MCF 10A (cell line): ENCODE data around the gene NDRG3. TPM values are rescaled to one million over a fixed set of nuclear protein-coding genes. Genes with fewer than 3 reads are reported as not detected.
A peak's percentile ranks its signal among the peaks of the same experiment; 100 is the strongest.
"Not testable (repeated sequence)": the region's sequence is repeated elsewhere in the genome, so short reads cannot be mapped to it uniquely, and the experiment has no call there.

ENCODE experiments used
- BruUV-seq: library from RNA; stranded (reverse); fragments of 400-500 nt; replicated peaks from 2 replicates; lab custom pipeline; 2021; lab: Mats Ljungman, UMichigan
- CTCF ChIA-PET: fragments of 300-600 bp; sonication (Branson Sonifier 250); formaldehyde crosslinking; extraction: SDS; loops from one replicate; lab custom pipeline; 2021; ENCODE audit warnings: antibody characterized with exemption, inconsistent platforms; lab: Yijun Ruan, JAX
- POLR2A ChIA-PET: fragments of 300-600, 350-650 bp; sonication (Branson Sonifier 250); formaldehyde crosslinking; extraction: SDS; loops from one replicate; lab custom pipeline; 2020; ENCODE audit warnings: antibody characterized with exemption, inconsistent platforms; lab: Yijun Ruan, JAX
- DNase-seq: peaks from one replicate; pipeline ENCODE4 v3.0.0-alpha.2; 2018; ENCODE audit not compliant: unreplicated experiment
- H3K27ac Mint-ChIP-seq: one replicate; pipeline ENCODE4 v1.8.0; 2022; ENCODE audit warnings: mild to moderate bottlenecking, low read depth, mixed read lengths; ENCODE audit not compliant: unreplicated experiment
- H3K27me3 Mint-ChIP-seq: one replicate; pipeline ENCODE4 v1.8.0; 2022; ENCODE audit warnings: mixed read lengths; ENCODE audit not compliant: insufficient read depth, unreplicated experiment
- H3K36me3 Mint-ChIP-seq: one replicate; pipeline ENCODE4 v1.8.0; 2022; ENCODE audit warnings: mild to moderate bottlenecking, moderate library complexity, mixed read lengths; ENCODE audit not compliant: insufficient read depth, unreplicated experiment
- H3K4me1 Mint-ChIP-seq: one replicate; pipeline ENCODE4 v1.8.0; 2022; ENCODE audit warnings: mixed read lengths; ENCODE audit not compliant: insufficient read depth, unreplicated experiment
- H3K4me3 Mint-ChIP-seq: one replicate; pipeline ENCODE4 v1.8.0; 2022; ENCODE audit warnings: mild to moderate bottlenecking, moderate library complexity, mixed read lengths; ENCODE audit not compliant: unreplicated experiment
- H3K9me3 Mint-ChIP-seq: one replicate; pipeline ENCODE4 v1.8.0; 2022; ENCODE audit warnings: mixed read lengths; ENCODE audit not compliant: unreplicated experiment
- intact Hi-C: fragments of 100-400 bp; cut with micrococcal nuclease; formaldehyde crosslinking; loops from 2 replicates; pipeline ENCODE4 v1.14.1; 2022
- total RNA-seq: library from RNA; stranded (reverse); gene quantifications from 2 replicates; pipeline ENCODE4 v1.2.3, GENCODE V29; 2022
- TF ChIP-seq, protein P1 (sequence below): fragments of 200-600 bp; IDR thresholded peaks from one replicate; pipeline ENCODE4 v1.8.0; 2022; ENCODE audit warnings: antibody characterized with exemption, mild to moderate bottlenecking; ENCODE audit not compliant: unreplicated experiment

NDRG3 gene
- total RNA-seq, 1 experiment from 2014 or later = 10.3 TPM

GRCh38 chr20:36614781-36615557 is 130.9 kb downstream of the NDRG3 start:
- TF ChIP-seq, protein P1, sequence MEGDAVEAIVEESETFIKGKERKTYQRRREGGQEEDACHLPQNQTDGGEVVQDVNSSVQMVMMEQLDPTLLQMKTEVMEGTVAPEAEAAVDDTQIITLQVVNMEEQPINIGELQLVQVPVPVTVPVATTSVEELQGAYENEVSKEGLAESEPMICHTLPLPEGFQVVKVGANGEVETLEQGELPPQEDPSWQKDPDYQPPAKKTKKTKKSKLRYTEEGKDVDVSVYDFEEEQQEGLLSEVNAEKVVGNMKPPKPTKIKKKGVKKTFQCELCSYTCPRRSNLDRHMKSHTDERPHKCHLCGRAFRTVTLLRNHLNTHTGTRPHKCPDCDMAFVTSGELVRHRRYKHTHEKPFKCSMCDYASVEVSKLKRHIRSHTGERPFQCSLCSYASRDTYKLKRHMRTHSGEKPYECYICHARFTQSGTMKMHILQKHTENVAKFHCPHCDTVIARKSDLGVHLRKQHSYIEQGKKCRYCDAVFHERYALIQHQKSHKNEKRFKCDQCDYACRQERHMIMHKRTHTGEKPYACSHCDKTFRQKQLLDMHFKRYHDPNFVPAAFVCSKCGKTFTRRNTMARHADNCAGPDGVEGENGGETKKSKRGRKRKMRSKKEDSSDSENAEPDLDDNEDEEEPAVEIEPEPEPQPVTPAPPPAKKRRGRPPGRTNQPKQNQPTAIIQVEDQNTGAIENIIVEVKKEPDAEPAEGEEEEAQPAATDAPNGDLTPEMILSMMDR = no peak
- intact Hi-C loops = no loop called here

GRCh38 chr20:36613974-36614373 is 131.9 kb downstream of the NDRG3 start:
- TF ChIP-seq, protein P1 = no peak
- Mint-ChIP-seq H3K27ac (no peak overlapping the region), H3K36me3 (peaks cover 49% of the 10 kb centered on the region), H3K4me1 (peaks cover 5% of the 10 kb centered on the region), H3K4me3 (no peak overlapping the region), H3K9me3 (no peaks in the 10 kb centered on the region), H3K27me3 (no peaks in the 10 kb centered on the region)
- no TSS peak for BruUV-seq
- DNase-seq = peak; percentile 14
- ChIA-PET CTCF (interaction anchor here (0.5 to 2.6 kb wide), 8 partner anchors 9 to 398 kb away, joined by 3 to 14 read pairs (median 4); partner anchors contain the start of gene RAB5IF), POLR2A (interaction anchor here (1.2 to 1.6 kb wide), 2 partner anchors 8 to 37 kb away, joined by 4 to 13 read pairs; partner anchors contain the start of gene RAB5IF)
- intact Hi-C loops = loop anchor here (2.0 kb wide), 1 partner anchor 141 kb away; no protein-coding TSS in a partner anchor

More at GRCh38 chr20:36614781-36615557, 130.9 kb downstream of the NDRG3 start:
- H3K27ac Mint-ChIP-seq = no peak overlapping the region
- no peaks in the 10 kb centered on the region for H3K9me3 Mint-ChIP-seq
- peaks cover 5% of the 10 kb centered on the region for H3K4me1 Mint-ChIP-seq
- no peak overlapping the region for H3K4me3 Mint-ChIP-seq
- CTCF ChIA-PET = interaction anchor here (0.6 to 1.6 kb wide), 4 partner anchors 10 to 399 kb away, joined by 3 to 5 read pairs (median 4); partner anchors contain the start of gene RAB5IF
- no peak for DNase-seq
- BruUV-seq = no TSS peak
- no peaks in the 10 kb centered on the region for H3K27me3 Mint-ChIP-seq
- POLR2A ChIA-PET = interaction anchor here (1.2 to 1.6 kb wide), 2 partner anchors 9 to 36 kb away, joined by 4 to 13 read pairs; partner anchors contain the start of gene RAB5IF
- peaks cover 39% of the 10 kb centered on the region for H3K36me3 Mint-ChIP-seq

DNA sequence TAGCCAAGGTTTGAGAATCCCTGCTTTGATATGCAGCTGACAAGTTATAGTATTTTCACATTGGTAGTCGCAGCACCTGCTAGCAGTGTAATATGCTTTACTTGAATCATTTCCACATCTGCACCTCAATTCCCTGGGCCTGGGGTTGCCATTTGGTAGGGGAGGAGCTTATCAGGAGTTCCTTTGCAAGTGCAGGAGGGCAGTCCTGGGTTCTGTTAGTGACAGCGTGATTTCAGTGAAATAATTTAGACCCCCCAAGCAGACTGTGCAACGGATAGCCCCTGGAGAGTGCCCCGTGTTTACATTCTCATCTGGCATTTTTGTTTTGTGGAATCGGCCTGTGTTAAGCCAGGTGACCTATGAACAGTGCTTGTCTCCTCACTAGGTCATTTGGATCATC is 134.3 kb downstream of the NDRG3 start:
- Mint-ChIP-seq H3K4me3 (no peak overlapping the region), H3K36me3 (peaks cover 60% of the 10 kb centered on the region), H3K9me3 (no peaks in the 10 kb centered on the region), H3K4me1 (peaks cover 8% of the 10 kb centered on the region), H3K27ac (no peak overlapping the region), H3K27me3 (no peaks in the 10 kb centered on the region)
- ChIA-PET CTCF (interaction anchor here (0.6 to 4.5 kb wide), 11 partner anchors 117 to 580 kb away, joined by 3 to 32 read pairs (median 4); a partner anchor contains a TSS), POLR2A (no interaction called here)
- BruUV-seq = no TSS peak
- TF ChIP-seq, protein P1 = no peak
- intact Hi-C loops = loop anchor here (1.0 to 2.0 kb wide), 2 partner anchors 143 to 276 kb away; no protein-coding TSS in a partner anchor
- DNase-seq = no peak

DNA sequence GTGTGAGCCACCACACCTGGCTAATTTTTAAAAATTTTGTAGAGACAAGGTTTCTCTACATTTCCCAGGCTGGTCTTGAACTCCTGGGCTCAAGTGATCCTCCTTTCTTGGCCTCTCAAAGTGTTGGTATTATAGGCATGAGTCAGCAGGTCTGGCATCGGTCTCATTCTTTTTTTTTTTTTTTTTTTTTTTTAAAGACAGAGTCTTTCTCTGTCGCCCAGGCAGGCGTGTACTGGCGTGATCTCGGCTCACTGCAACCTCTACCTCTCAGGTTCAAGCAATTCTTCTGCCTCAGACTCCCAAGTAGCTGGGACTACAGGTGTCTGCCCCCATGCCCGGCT is 137.5 kb downstream of the NDRG3 start:
- H3K4me1 Mint-ChIP-seq, H3K27me3 Mint-ChIP-seq, H3K9me3 Mint-ChIP-seq, BruUV-seq, POLR2A ChIA-PET, intact Hi-C loops, H3K27ac Mint-ChIP-seq: not testable (repeated sequence)
- Mint-ChIP-seq H3K36me3 (peaks cover 58% of the 10 kb centered on the region), H3K4me3 (peak overlapping the region; percentile 99)
- CTCF ChIA-PET = interaction anchor here (1.4 kb wide), 1 partner anchor 147 kb away, joined by 5 read pairs; no protein-coding TSS in a partner anchor
- peak; percentile 13 for DNase-seq
